Transverse colon (tissue), 3 donors: ENCODE results near the gene PRKAG1.

Experiments
- CTCF ChIP-seq, 5 experiments: fragments of 200-600 bp in 3 of 5; fragments of 450-650 bp in 2 of 5; sonication (generic) in 3 of 5; IDR thresholded peaks; 1 replicate in 2 of 5; 2 replicates in 3 of 5; pipeline ENCODE4 v1.5.1; 2016 to 2017; ENCODE audit warnings: antibody characterized with exemption in 5 of 5, inconsistent platforms in 3 of 5, mild to moderate bottlenecking in 2 of 5, moderate library complexity in 1 of 5
- POLR2A ChIP-seq: fragments of 450-650 bp; IDR thresholded peaks from one replicate; pipeline ENCODE4 v1.6.1; 2016; ENCODE audit warnings: antibody characterized with exemption, mild to moderate bottlenecking, moderate library complexity

GRCh38 chr12:49024543-49024942, 6.0 kb upstream of the PRKAG1 start:
- TF ChIP-seq POLR2A (no peak), CTCF (IDR thresholded peaks at IDR 0.05) (no peak)
